ENCODE measurements around the gene ACOT13. TPM values are rescaled to one million over a fixed set of nuclear protein-coding genes. Genes with fewer than 3 reads are reported as not detected.

The ACOT13 gene
- total and polyA plus RNA-seq, 2 of the 8 experiments (the other 6 are each of a cell fraction or from before 2014, with no cell fraction given), result 27.6 to 40.6 TPM

DNA sequence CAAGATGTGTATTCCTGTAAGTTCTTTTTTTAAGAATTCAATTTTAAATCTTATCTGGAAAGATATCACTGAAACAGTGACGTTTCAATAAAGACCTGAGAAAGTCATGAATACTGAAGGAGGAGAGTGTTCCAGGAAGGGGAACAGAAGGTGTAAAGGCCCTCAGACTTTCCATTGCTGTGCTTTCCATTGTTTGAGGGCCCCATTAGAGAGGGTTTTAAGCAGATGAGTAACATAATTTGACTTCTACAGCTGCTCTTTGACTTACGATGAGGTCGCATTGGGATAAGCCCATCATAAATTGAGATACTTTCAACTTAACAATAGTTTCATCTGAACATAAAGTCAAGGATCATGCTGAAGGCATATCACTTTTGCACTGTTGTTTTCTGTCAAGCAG is 24.7 kb downstream of the ACOT13 start (continued):
- no peak for TF ChIP-seq GTF2F1 (IDR thresholded peaks at IDR 0.05; ENCODE audit: borderline replicate concordance, low read depth, low read length)
- no peak for TF ChIP-seq SP4 (IDR thresholded peaks at IDR 0.05; ENCODE audit: low read length)
- TF ChIP-seq RAD21 (IDR thresholded peaks at IDR 0.05 in 1 of 2, conservative IDR thresholded peaks at IDR 0.05 in 1 of 2; ENCODE audit: low read depth in 2 of 2, low read length in 2 of 2), result no peak
- TF ChIP-seq SUZ12 (IDR thresholded peaks at IDR 0.05; ENCODE audit: low read length), result no peak
- TF ChIP-seq HDAC6 (IDR thresholded peaks at IDR 0.05; ENCODE audit: low read depth, low read length), result no peak
- no peak for TF ChIP-seq CHD1 (IDR thresholded peaks at IDR 0.05; ENCODE audit: low read depth, low read length)
- no peak for TF ChIP-seq POU5F1 (IDR thresholded peaks at IDR 0.05; ENCODE audit: low read depth, low read length)
- no peak for TF ChIP-seq TEAD4 (IDR thresholded peaks at IDR 0.05; ENCODE audit: low read depth, low read length)
